ENCODE data around the gene ITGB3.

GRCh38 chr17:47278561-47278960 is 24.9 kb downstream of the ITGB3 start:
- no peak for TF ChIP-seq CREB1 (IDR thresholded peaks at IDR 0.05; ENCODE audit: low read depth)
- no peak for TF ChIP-seq EGR1 (IDR thresholded peaks at IDR 0.05)
- TF ChIP-seq CEBPB (IDR thresholded peaks at IDR 0.05) = no peak
- TF ChIP-seq FOXM1 (IDR thresholded peaks at IDR 0.05; ENCODE audit: borderline replicate concordance, low read depth) = no peak
